Measurements from ENCODE around the gene ZMYND8.

Gene ZMYND8

GRCh38 chr20:47167846-47168245, 188.7 kb downstream of the ZMYND8 start:
- TF ChIP-seq ZNF384 (IDR thresholded peaks at IDR 0.05) (no peak), BHLHE40 (IDR thresholded peaks at IDR 0.05; ENCODE audit: borderline replicate concordance) (no peak), FOXK2 (IDR thresholded peaks at IDR 0.05) (no peak), ARNT (IDR thresholded peaks at IDR 0.05) (no peak), SP1 (IDR thresholded peaks at IDR 0.05) (no peak), HDGF (IDR thresholded peaks at IDR 0.05; ENCODE audit: borderline replicate concordance) (no peak), FOXM1 (IDR thresholded peaks at IDR 0.05; ENCODE audit: borderline replicate concordance) (no peak)
- no peak for DNase-seq (ENCODE audit: extremely low spot score)
- ChIA-PET POLR2A (no interaction called here), CTCF (no interaction called here)

GRCh38 chr20:47165376-47165865, 191.1 kb downstream of the ZMYND8 start:
- no peak for DNase-seq (ENCODE audit: extremely low spot score)
- TF ChIP-seq NFRKB (IDR thresholded peaks at IDR 0.05) (no peak), SUZ12 (IDR thresholded peaks at IDR 0.05) (no peak), HDGF (IDR thresholded peaks at IDR 0.05; ENCODE audit: borderline replicate concordance) (no peak), LEF1 (IDR thresholded peaks at IDR 0.05; ENCODE audit: borderline replicate concordance) (no peak), ZNF384 (IDR thresholded peaks at IDR 0.05) (no peak), PKNOX1 (IDR thresholded peaks at IDR 0.05) (no peak), TARDBP (IDR thresholded peaks at IDR 0.05) (no peak), BHLHE40 (IDR thresholded peaks at IDR 0.05; ENCODE audit: borderline replicate concordance) (no peak), FOXK2 (IDR thresholded peaks at IDR 0.05) (no peak), L3MBTL2 (conservative IDR thresholded peaks at IDR 0.05) (no peak), FOXM1 (IDR thresholded peaks at IDR 0.05; ENCODE audit: borderline replicate concordance) (no peak), ELF4 (IDR thresholded peaks at IDR 0.05) (no peak), CTBP1 (IDR thresholded peaks at IDR 0.05; ENCODE audit: borderline replicate concordance) (no peak)
- POLR2A ChIA-PET = no interaction called here
- CTCF ChIA-PET = no interaction called here

- ChIA-PET CTCF (interaction anchor here (0.6 kb wide), 1 partner anchor 12 kb away, joined by 4 read pairs; no protein-coding TSS in a partner anchor), POLR2A (no interaction called here)
- no peak for DNase-seq (ENCODE audit: extremely low spot score)
- TF ChIP-seq SUZ12 (IDR thresholded peaks at IDR 0.05) (no peak), TARDBP (IDR thresholded peaks at IDR 0.05) (no peak), ZNF384 (IDR thresholded peaks at IDR 0.05) (no peak), FOXK2 (IDR thresholded peaks at IDR 0.05) (no peak), L3MBTL2 (conservative IDR thresholded peaks at IDR 0.05) (no peak), BHLHE40 (IDR thresholded peaks at IDR 0.05; ENCODE audit: borderline replicate concordance) (no peak), FOXA1 (IDR thresholded peaks at IDR 0.05) (no peak), LEF1 (IDR thresholded peaks at IDR 0.05; ENCODE audit: borderline replicate concordance) (no peak), ARNT (IDR thresholded peaks at IDR 0.05) (no peak), SP1 (IDR thresholded peaks at IDR 0.05) (no peak), NFRKB (IDR thresholded peaks at IDR 0.05) (no peak), HDGF (IDR thresholded peaks at IDR 0.05; ENCODE audit: borderline replicate concordance) (no peak), ELF4 (IDR thresholded peaks at IDR 0.05) (no peak), PKNOX1 (IDR thresholded peaks at IDR 0.05) (no peak), FOXM1 (IDR thresholded peaks at IDR 0.05; ENCODE audit: borderline replicate concordance) (no peak), CTBP1 (IDR thresholded peaks at IDR 0.05; ENCODE audit: borderline replicate concordance) (no peak)
Observed at GRCh38 chr20:47164140-47164539, 192.4 kb downstream of the ZMYND8 start.

- POLR2A ChIA-PET = no interaction called here
Observed at GRCh38 chr20:47161411-47161810, 195.1 kb downstream of the ZMYND8 start.

GRCh38 chr20:47160992-47161391, 195.5 kb downstream of the ZMYND8 start:
- ChIA-PET POLR2A (no interaction called here), CTCF (no interaction called here)
- no peak for DNase-seq (ENCODE audit: extremely low spot score)
- no peak for TF ChIP-seq BHLHE40 (IDR thresholded peaks at IDR 0.05; ENCODE audit: borderline replicate concordance)
- TF ChIP-seq ZNF384 (IDR thresholded peaks at IDR 0.05) = no peak
- no peak for TF ChIP-seq FOXK2 (IDR thresholded peaks at IDR 0.05)
- TF ChIP-seq SP1 (IDR thresholded peaks at IDR 0.05) = no peak
- no peak for TF ChIP-seq FOXM1 (IDR thresholded peaks at IDR 0.05; ENCODE audit: borderline replicate concordance)
- no peak for TF ChIP-seq SUZ12 (IDR thresholded peaks at IDR 0.05)
- no peak for TF ChIP-seq PKNOX1 (IDR thresholded peaks at IDR 0.05)
- TF ChIP-seq ARNT (IDR thresholded peaks at IDR 0.05) = no peak
- no peak for TF ChIP-seq FOXA1 (IDR thresholded peaks at IDR 0.05)
- TF ChIP-seq HDGF (IDR thresholded peaks at IDR 0.05; ENCODE audit: borderline replicate concordance) = no peak
- no peak for TF ChIP-seq ELF4 (IDR thresholded peaks at IDR 0.05)

More at GRCh38 chr20:47161411-47161810, 195.1 kb downstream of the ZMYND8 start:
- no peak for DNase-seq (ENCODE audit: extremely low spot score)
- TF ChIP-seq PKNOX1 (IDR thresholded peaks at IDR 0.05) = no peak
- CTCF ChIA-PET = interaction anchor here (0.6 kb wide), 1 partner anchor 49 kb away, joined by 3 read pairs; no protein-coding TSS in a partner anchor

- no peak for DNase-seq (ENCODE audit: extremely low spot score)
- CTCF ChIA-PET = no interaction called here
- POLR2A ChIA-PET = no interaction called here
- TF ChIP-seq FOXA1 (IDR thresholded peaks at IDR 0.05) (no peak), PKNOX1 (IDR thresholded peaks at IDR 0.05) (no peak), FOXK2 (IDR thresholded peaks at IDR 0.05) (no peak), ARNT (IDR thresholded peaks at IDR 0.05) (no peak)
Observed at GRCh38 chr20:47160240-47160639, 196.3 kb downstream of the ZMYND8 start.
